Peyer's patch (tissue), 4 donors: ENCODE data around the gene SUSD4.

ENCODE experiments used
- CTCF ChIP-seq, 6 experiments: fragments of 450-650 bp in 4 of 6; fragments of 200-600 bp in 2 of 6; sonication (generic) in 1 of 6; IDR thresholded peaks; one replicate each; pipeline ENCODE4 v1.5.1; 2017 to 2019; ENCODE audit warnings: antibody characterized with exemption in 6 of 6, mild to moderate bottlenecking in 3 of 6, moderate library complexity in 1 of 6
- POLR2A ChIP-seq, 2 donors: fragments of 450-650 bp; IDR thresholded peaks; one replicate each; pipeline ENCODE4 v1.5.1; 2017; ENCODE audit warnings: antibody characterized with exemption in 2 of 2, mild to moderate bottlenecking in 2 of 2, moderate library complexity in 2 of 2

GRCh38 chr1:223334156-223334555 lies 29.8 kb downstream of the SUSD4 start:
- TF ChIP-seq CTCF (IDR thresholded peaks at IDR 0.05) (no peak), POLR2A (IDR thresholded peaks at IDR 0.05) (no peak)
